HepG2 (cell line): Measurements from ENCODE around the gene MFAP4. TPM values are rescaled to one million over a fixed set of nuclear protein-coding genes. Genes with fewer than 3 reads are reported as not detected.
A peak's percentile ranks its signal among the peaks of the same experiment; 100 is the strongest.

Source experiments
- CBX5 ChIP-seq: sonication (generic); formaldehyde crosslinking; IDR thresholded peaks from 2 replicates; pipeline ENCODE4 v1.4.0; 2020; ENCODE audit warnings: missing genetic modification reagents, borderline replicate concordance
- ERF ChIP-seq: IDR thresholded peaks from 2 replicates; pipeline ENCODE4 v1.6.1; 2018; ENCODE audit warnings: missing biosample characterization, missing genetic modification reagents
- FOSL2 ChIP-seq: sonication (generic); formaldehyde crosslinking; IDR thresholded peaks from 2 replicates; pipeline ENCODE4 v1.4.0; 2020; ENCODE audit warnings: missing genetic modification reagents
- NCOA1 ChIP-seq: sonication (generic); formaldehyde crosslinking; IDR thresholded peaks from 2 replicates; pipeline ENCODE4 v1.9.0; 2021; ENCODE audit warnings: missing genetic modification reagents
- NCOA2 ChIP-seq: sonication (generic); formaldehyde crosslinking; IDR thresholded peaks from 2 replicates; pipeline ENCODE4 v1.8.0; 2022; ENCODE audit warnings: inconsistent platforms
- NFIC ChIP-seq: IDR thresholded peaks from 2 replicates; pipeline ENCODE4 v1.6.1; 2012; ENCODE audit warnings: mild to moderate bottlenecking, low read length, inconsistent platforms
- TBX3 ChIP-seq: fragments of 450-650 bp; IDR thresholded peaks from 2 replicates; pipeline ENCODE4 v1.6.1; 2017; ENCODE audit warnings: antibody characterized with exemption, mild to moderate bottlenecking, inconsistent platforms, borderline replicate concordance
- USF2 ChIP-seq, 2 experiments: sonication (generic) in 1 of 2; formaldehyde crosslinking in 1 of 2; IDR thresholded peaks; 2 replicates each; pipeline versions ENCODE4 v1.5.1 to v1.6.1; 2011 to 2020; ENCODE audit warnings: borderline replicate concordance in 1 of 2, low read depth in 1 of 2, low read length in 1 of 2, mild to moderate bottlenecking in 1 of 2, missing genetic modification reagents in 1 of 2, moderate library complexity in 1 of 2
- ZMYM3 ChIP-seq: sonication (generic); formaldehyde crosslinking; IDR thresholded peaks from 2 replicates; pipeline ENCODE4 v1.5.1; 2020; ENCODE audit warnings: mild to moderate bottlenecking, missing genetic modification reagents
- ZNF296 ChIP-seq: sonication (generic); formaldehyde crosslinking; conservative IDR thresholded peaks from 2 replicates; pipeline ENCODE4 v1.5.0; 2020; ENCODE audit warnings: mild to moderate bottlenecking, missing genetic modification reagents
- ZNF790 ChIP-seq: sonication (generic); formaldehyde crosslinking; IDR thresholded peaks from 2 replicates; pipeline ENCODE4 v1.8.0; 2022; ENCODE audit warnings: missing genetic modification reagents, mild to moderate bottlenecking, borderline replicate concordance
- polyA plus RNA-seq, 8 experiments: library from polyadenylated mRNA; depleted of rRNA in 3 of 8; stranded (reverse) in 7 of 8; unstranded in 1 of 8; fragments of >200 nt; fragmentation: Illumina TruSeq in 4 of 8; extraction: Trizol in 4 of 8; gene quantifications; 2 replicates each; pipeline versions ENCODE4 v1.2.1 to v1.2.3, GENCODE V29; 2011 to 2016; ENCODE audit warnings: low read depth in 4 of 8, missing spikeins in 1 of 8, mixed read lengths in 1 of 8; ENCODE audit not compliant: insufficient read depth in 1 of 8
- total RNA-seq, 5 experiments: library from RNA; depleted of rRNA; stranded (reverse); fragments of >200 nt; fragmentation: Illumina TruSeq; extraction: Trizol; gene quantifications; 2 replicates each; pipeline ENCODE4 v1.2.3, GENCODE V29; 2016; ENCODE audit warnings: low read depth in 1 of 5
- TF ChIP-seq, protein P1 (sequence below): sonication (generic); formaldehyde crosslinking; IDR thresholded peaks from 2 replicates; pipeline ENCODE4 v1.5.1; 2020; ENCODE audit warnings: mild to moderate bottlenecking, missing genetic modification reagents
- TF ChIP-seq, protein P2 (sequence below): sonication (generic); formaldehyde crosslinking; IDR thresholded peaks from 2 replicates; pipeline ENCODE4 v1.4.0; 2020; ENCODE audit warnings: missing genetic modification reagents
- TF ChIP-seq, protein P3 (sequence below), 2 experiments: sonication (generic) in 1 of 2; formaldehyde crosslinking in 1 of 2; IDR thresholded peaks; 2 replicates each; pipeline versions ENCODE4 v1.4.0 to v1.6.1; 2016 to 2020; ENCODE audit warnings: borderline replicate concordance in 1 of 2, low read depth in 1 of 2, mild to moderate bottlenecking in 1 of 2, missing genetic modification reagents in 1 of 2

The MFAP4 gene
- total and polyA plus RNA-seq, 2 of the 13 experiments (the other 11 are each of a cell fraction or from before 2014, with no cell fraction given): 0.08 TPM; not detected in 1

DNA sequence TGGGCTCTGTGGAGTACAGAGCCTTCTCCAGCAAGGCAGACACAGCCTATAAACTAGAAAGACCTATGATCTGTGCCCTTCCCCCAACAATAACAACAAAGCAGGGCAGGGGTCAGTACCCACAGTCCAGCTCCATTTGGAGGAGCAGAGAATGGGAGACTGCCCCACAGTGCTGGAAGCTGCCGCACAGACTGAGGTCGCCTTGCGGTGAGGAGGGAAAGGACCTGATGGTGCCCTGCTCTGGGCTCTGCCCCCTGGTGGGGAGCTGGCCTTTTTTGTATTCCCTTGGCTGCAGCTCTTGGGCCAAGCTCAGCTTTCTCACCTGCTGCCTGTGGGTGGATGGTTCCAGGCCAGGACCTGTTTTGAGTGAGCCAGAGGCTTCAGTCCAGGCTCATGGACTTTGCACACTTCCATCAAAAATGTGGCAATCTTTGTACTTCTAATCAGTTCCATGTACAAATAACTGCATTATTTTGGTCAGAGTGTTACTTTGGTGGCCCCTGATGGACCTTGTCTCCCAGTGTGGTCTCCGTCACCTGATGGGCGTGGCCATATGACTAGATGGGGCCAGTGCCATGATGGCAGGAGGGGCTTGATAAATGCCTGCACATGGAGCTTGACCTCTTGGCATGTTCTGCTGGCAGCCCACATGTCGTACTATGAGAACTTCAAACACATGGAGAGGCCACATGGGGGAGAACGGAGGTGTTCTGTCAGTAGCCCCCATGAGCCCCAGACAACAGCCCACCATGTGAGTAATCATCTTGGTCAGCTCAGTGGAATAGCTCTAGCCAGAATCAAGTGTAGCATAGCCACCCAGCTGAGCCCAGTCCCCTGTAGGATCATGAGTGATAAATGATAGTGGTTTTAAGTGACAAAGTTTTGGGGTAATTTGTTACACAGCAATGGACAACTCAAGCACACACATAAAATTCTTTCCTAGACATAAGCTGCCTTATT, 48.7 kb downstream of the MFAP4 start (continued):
- TF ChIP-seq NFIC (0 out of 2 replicates have a peak, but pooled peaks have one; percentile 24), NCOA1 (CRISPR knock-in tag) (peak; percentile 75; the same call in 1 of the 2 replicates), ERF (CRISPR knock-in tag) (peak; percentile 70), TBX3 (peak; percentile 65; the same call in 1 of the 2 replicates), CBX5 (CRISPR knock-in tag) (peak; percentile 19; the same call in 1 of the 2 replicates), ZNF296 (no peak), NCOA2 (CRISPR knock-in tag) (peak; percentile 82), ZNF790 (CRISPR knock-in tag) (no peak), ZMYM3 (CRISPR knock-in tag) (peak; percentile 64; the same call in 1 of the 2 replicates), FOSL2 (peak; percentile 46), USF2 (IDR thresholded peaks at IDR 0.05; ENCODE audit: low read depth, low read length) (no peak), USF2 (CRISPR knock-in tag; IDR thresholded peaks at IDR 0.05; ENCODE audit: borderline replicate concordance) (0 out of 2 replicates have a peak, but pooled peaks have one; percentile 52)
- TF ChIP-seq, protein P1, sequence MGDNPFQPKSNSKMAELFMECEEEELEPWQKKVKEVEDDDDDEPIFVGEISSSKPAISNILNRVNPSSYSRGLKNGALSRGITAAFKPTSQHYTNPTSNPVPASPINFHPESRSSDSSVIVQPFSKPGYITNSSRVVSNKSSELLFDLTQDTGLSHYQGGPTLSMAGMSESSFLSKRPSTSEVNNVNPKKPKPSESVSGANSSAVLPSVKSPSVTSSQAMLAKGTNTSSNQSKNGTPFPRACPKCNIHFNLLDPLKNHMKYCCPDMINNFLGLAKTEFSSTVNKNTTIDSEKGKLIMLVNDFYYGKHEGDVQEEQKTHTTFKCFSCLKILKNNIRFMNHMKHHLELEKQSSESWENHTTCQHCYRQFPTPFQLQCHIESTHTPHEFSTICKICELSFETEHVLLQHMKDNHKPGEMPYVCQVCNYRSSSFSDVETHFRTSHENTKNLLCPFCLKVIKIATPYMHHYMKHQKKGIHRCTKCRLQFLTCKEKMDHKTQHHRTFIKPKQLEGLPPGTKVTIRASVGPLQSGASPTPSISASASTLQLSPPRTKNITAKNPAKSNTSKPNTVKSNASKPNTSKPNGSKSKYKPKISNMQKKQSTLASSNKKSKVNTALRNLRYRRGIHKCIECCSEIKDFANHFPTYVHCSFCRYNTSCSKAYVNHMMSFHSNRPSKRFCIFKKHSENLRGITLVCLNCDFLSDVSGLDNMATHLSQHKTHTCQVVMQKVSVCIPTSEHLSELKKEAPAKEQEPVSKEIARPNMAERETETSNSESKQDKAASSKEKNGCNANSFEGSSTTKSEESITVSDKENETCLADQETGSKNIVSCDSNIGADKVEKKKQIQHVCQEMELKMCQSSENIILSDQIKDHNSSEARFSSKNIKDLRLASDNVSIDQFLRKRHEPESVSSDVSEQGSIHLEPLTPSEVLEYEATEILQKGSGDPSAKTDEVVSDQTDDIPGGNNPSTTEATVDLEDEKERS: peak; percentile 86; the same call in 1 of the 2 replicates
- TF ChIP-seq, protein P2, sequence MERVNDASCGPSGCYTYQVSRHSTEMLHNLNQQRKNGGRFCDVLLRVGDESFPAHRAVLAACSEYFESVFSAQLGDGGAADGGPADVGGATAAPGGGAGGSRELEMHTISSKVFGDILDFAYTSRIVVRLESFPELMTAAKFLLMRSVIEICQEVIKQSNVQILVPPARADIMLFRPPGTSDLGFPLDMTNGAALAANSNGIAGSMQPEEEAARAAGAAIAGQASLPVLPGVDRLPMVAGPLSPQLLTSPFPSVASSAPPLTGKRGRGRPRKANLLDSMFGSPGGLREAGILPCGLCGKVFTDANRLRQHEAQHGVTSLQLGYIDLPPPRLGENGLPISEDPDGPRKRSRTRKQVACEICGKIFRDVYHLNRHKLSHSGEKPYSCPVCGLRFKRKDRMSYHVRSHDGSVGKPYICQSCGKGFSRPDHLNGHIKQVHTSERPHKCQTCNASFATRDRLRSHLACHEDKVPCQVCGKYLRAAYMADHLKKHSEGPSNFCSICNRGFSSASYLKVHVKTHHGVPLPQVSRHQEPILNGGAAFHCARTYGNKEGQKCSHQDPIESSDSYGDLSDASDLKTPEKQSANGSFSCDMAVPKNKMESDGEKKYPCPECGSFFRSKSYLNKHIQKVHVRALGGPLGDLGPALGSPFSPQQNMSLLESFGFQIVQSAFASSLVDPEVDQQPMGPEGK (CRISPR knock-in tag): peak; percentile 50
- TF ChIP-seq, protein P3, sequence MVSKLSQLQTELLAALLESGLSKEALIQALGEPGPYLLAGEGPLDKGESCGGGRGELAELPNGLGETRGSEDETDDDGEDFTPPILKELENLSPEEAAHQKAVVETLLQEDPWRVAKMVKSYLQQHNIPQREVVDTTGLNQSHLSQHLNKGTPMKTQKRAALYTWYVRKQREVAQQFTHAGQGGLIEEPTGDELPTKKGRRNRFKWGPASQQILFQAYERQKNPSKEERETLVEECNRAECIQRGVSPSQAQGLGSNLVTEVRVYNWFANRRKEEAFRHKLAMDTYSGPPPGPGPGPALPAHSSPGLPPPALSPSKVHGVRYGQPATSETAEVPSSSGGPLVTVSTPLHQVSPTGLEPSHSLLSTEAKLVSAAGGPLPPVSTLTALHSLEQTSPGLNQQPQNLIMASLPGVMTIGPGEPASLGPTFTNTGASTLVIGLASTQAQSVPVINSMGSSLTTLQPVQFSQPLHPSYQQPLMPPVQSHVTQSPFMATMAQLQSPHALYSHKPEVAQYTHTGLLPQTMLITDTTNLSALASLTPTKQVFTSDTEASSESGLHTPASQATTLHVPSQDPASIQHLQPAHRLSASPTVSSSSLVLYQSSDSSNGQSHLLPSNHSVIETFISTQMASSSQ (IDR thresholded peaks at IDR 0.05; ENCODE audit: low read depth): no peak; the same call in 1 of the 2 replicates
- TF ChIP-seq, protein P3 (CRISPR knock-in tag; IDR thresholded peaks at IDR 0.05; ENCODE audit: borderline replicate concordance): 0 out of 2 replicates have a peak, but pooled peaks have one; percentile 10
